GM23248 (cell line): ENCODE data around the gene CORIN.

Experiments
- EZH2 ChIP-seq: fragments of 200-600 bp; sonication (generic); IDR thresholded peaks from 2 replicates; pipeline ENCODE4 v1.6.1; 2018; ENCODE audit warnings: antibody characterized with exemption, mild to moderate bottlenecking; ENCODE audit not compliant: insufficient read depth, poor library complexity, severe bottlenecking
- EZH2phosphoT487 ChIP-seq: fragments of 200-600 bp; sonication (generic); IDR thresholded peaks from 2 replicates; pipeline ENCODE4 v1.6.1; 2018; ENCODE audit warnings: antibody characterized with exemption, moderate library complexity, mild to moderate bottlenecking, low read depth; ENCODE audit not compliant: insufficient read depth

DNA sequence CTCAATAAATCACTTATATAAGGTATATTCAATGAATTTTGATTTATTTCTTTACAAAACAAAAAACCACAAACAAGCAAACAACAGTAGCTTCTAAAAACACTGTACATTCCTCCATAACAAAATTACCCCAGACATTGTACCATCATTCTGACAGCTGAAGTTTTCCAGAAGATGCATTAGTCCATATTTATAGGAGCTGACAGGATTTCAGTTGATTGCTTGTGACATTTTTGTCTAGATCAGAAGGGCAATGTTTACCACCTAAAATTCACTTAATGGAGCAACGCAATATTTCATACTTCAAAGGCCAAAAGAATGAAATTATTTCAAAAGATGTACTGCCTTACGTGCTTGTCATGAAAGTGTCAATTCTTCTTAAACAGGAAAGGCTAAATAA, 185.8 kb downstream of the CORIN start:
- TF ChIP-seq EZH2 (no peak), EZH2phosphoT487 (no peak)
